SK-N-SH (cell line): ENCODE results near the gene INO80C. TPM values are rescaled to one million over a fixed set of nuclear protein-coding genes. Genes with fewer than 3 reads are reported as not detected.

Source experiments
- CTCF ChIA-PET: fragments of 300-600, 350-600 bp; formaldehyde crosslinking; extraction: SDS; loops from one replicate; lab custom pipeline; 2021; lab: Yijun Ruan, JAX
- POLR2A ChIA-PET: fragments of 350-600 bp; sonication (Branson Sonifier 250); formaldehyde crosslinking; extraction: SDS; loops from one replicate; lab custom pipeline; 2020; ENCODE audit warnings: antibody characterized with exemption, inconsistent platforms; lab: Yijun Ruan, JAX
- DNase-seq: peaks from one replicate; pipeline ENCODE4 v3.0.0; 2012
- H2AFZ ChIP-seq: fragments of 200-600 bp; sonication (generic); 2 replicates; pipeline ENCODE4 v1.8.1; 2016; ENCODE audit warnings: antibody characterized with exemption, mild to moderate bottlenecking, low read depth
- H3F3A ChIP-seq: fragments of 200-600 bp; sonication (generic); replicated peaks from 2 replicates; pipeline ENCODE3; 2016; ENCODE audit warnings: antibody characterized with exemption, mild to moderate bottlenecking; ENCODE audit not compliant: insufficient read depth
- H3K27ac ChIP-seq, 2 experiments: fragments of 200-500 bp in 1 of 2; fragments of 200-600 bp in 1 of 2; sonication (Bioruptor generic) in 1 of 2; sonication (generic), shearing (Covaris generic) in 1 of 2; 2 replicates each; pipeline versions ENCODE4 v1.5.1 to v1.6.1; 2014 to 2016; ENCODE audit warnings: low read depth in 2 of 2, inconsistent platforms in 1 of 2, low read length in 1 of 2, mild to moderate bottlenecking in 1 of 2, mixed read lengths in 1 of 2
- H3K27me3 ChIP-seq: fragments of 200-600 bp; sonication (generic), shearing (Covaris generic); 2 replicates; pipeline ENCODE4 v1.6.1; 2016; ENCODE audit warnings: mixed run types; ENCODE audit not compliant: insufficient read depth
- H3K36me3 ChIP-seq, 2 experiments: fragments of 200-500 bp in 1 of 2; fragments of 200-600 bp in 1 of 2; sonication (Bioruptor generic) in 1 of 2; sonication (generic) in 1 of 2; replicated peaks in 1 of 2; 2 replicates each; pipeline versions ENCODE3 to v1.5.1; 2014 to 2016; ENCODE audit warnings: low read length in 1 of 2, mild to moderate bottlenecking in 1 of 2; ENCODE audit not compliant: insufficient read depth in 2 of 2, control insufficient read depth in 1 of 2
- H3K4me1 ChIP-seq, 2 experiments: fragments of 200-500 bp in 1 of 2; fragments of 200-600 bp in 1 of 2; sonication (Bioruptor generic) in 1 of 2; sonication (generic), shearing (Covaris generic) in 1 of 2; 2 replicates each; pipeline versions ENCODE4 v1.5.1 to v1.6.1; 2014 to 2016; ENCODE audit warnings: low read depth in 1 of 2, low read length in 1 of 2, mixed run types in 1 of 2; ENCODE audit not compliant: insufficient read depth in 2 of 2, control insufficient read depth in 1 of 2
- H3K4me2 ChIP-seq: fragments of 200-600 bp; sonication (generic), shearing (Covaris generic); 2 replicates; pipeline ENCODE4 v1.6.1; 2017; ENCODE audit warnings: mixed run types
- H3K4me3 ChIP-seq, 2 experiments: fragments of 200-500 bp in 1 of 2; fragments of 200-600 bp in 1 of 2; sonication (Bioruptor generic) in 1 of 2; sonication (generic), shearing (Covaris generic) in 1 of 2; 2 replicates each; pipeline versions ENCODE4 v1.5.1 to v1.8.1; 2014 to 2016; ENCODE audit warnings: low read depth in 2 of 2, inconsistent platforms in 1 of 2, low read length in 1 of 2, mild to moderate bottlenecking in 1 of 2, mixed read lengths in 1 of 2, moderate library complexity in 1 of 2
- H3K79me2 ChIP-seq: fragments of 200-600 bp; sonication (generic); 2 replicates; pipeline ENCODE4 v1.8.1; 2017; ENCODE audit warnings: mild to moderate bottlenecking; ENCODE audit not compliant: insufficient read depth
- H3K9ac ChIP-seq: fragments of 200-600 bp; sonication (generic); 2 replicates; pipeline ENCODE4 v1.6.1; 2017; ENCODE audit warnings: mixed run types
- H3K9me2 ChIP-seq: fragments of 200-600 bp; sonication (generic); 2 replicates; pipeline ENCODE4 v1.6.1; 2017; ENCODE audit warnings: mixed run types
- H3K9me3 ChIP-seq: fragments of 200-600 bp; sonication (generic); 2 replicates; pipeline ENCODE4 v1.6.1; 2017; ENCODE audit warnings: mixed run types, mild to moderate bottlenecking, moderate library complexity
- H4K20me1 ChIP-seq: fragments of 200-600 bp; sonication (generic); 2 replicates; pipeline ENCODE4 v1.6.1; 2017; ENCODE audit warnings: mild to moderate bottlenecking, mixed run types; ENCODE audit not compliant: insufficient read depth
- CHD2 ChIP-seq: fragments of 150-350 bp; IDR thresholded peaks from 2 replicates; pipeline ENCODE4 v1.6.1; 2018; ENCODE audit warnings: low read length; ENCODE audit not compliant: partially characterized antibody
- ELF1 ChIP-seq: IDR thresholded peaks from 2 replicates; pipeline ENCODE4 v1.4.0; 2012
- EP300 ChIP-seq, 2 experiments: IDR thresholded peaks; 2 replicates each; pipeline versions ENCODE4 v1.4.0 to v1.6.1; 2012; ENCODE audit warnings: borderline replicate concordance in 1 of 2, low read depth in 1 of 2, low read length in 1 of 2
- FOSL2 ChIP-seq: IDR thresholded peaks from 2 replicates; pipeline ENCODE4 v1.4.0; 2012; ENCODE audit warnings: low read depth, mild to moderate bottlenecking, moderate library complexity, borderline replicate concordance
- FOXM1 ChIP-seq: IDR thresholded peaks from 2 replicates; pipeline ENCODE4 v1.4.0; 2012; ENCODE audit warnings: low read depth, mild to moderate bottlenecking
- GABPA ChIP-seq: IDR thresholded peaks from 2 replicates; pipeline ENCODE4 v1.4.0; 2012; ENCODE audit warnings: low read depth, mild to moderate bottlenecking
- MEF2A ChIP-seq: IDR thresholded peaks from 2 replicates; pipeline ENCODE4 v1.4.0; 2012; ENCODE audit warnings: low read depth, borderline replicate concordance
- PBX3 ChIP-seq: IDR thresholded peaks from 2 replicates; pipeline ENCODE4; 2012
- RAD21 ChIP-seq: IDR thresholded peaks from 2 replicates; pipeline ENCODE4 v1.6.1; 2012; ENCODE audit warnings: mild to moderate bottlenecking, low read length
- SIN3A ChIP-seq: IDR thresholded peaks from 2 replicates; pipeline ENCODE4 v1.6.1; 2012; ENCODE audit warnings: low read depth, mild to moderate bottlenecking, low read length, moderate library complexity, borderline replicate concordance
- TCF12 ChIP-seq: IDR thresholded peaks from 2 replicates; pipeline ENCODE4 v1.4.0; 2012
- TEAD4 ChIP-seq: IDR thresholded peaks from 2 replicates; pipeline ENCODE4 v1.4.0; 2012; ENCODE audit warnings: mild to moderate bottlenecking, borderline replicate concordance; ENCODE audit not compliant: insufficient read depth
- YY1 ChIP-seq: IDR thresholded peaks from 2 replicates; pipeline ENCODE4 v1.4.0; 2012; ENCODE audit warnings: low read depth, mild to moderate bottlenecking
- WGBS: methylation state at CpG from one replicate; pipeline ENCODE4 v1.1.6; 2017; ENCODE audit warnings: low lambda C conversion rate; 5-methylcytosine and 5-hydroxymethylcytosine counted together
- polyA plus RNA-seq, 3 experiments: library from polyadenylated mRNA; depleted of rRNA; stranded (reverse); fragments of >200 nt; gene quantifications; 2 replicates each; pipeline ENCODE4 v1.2.3, GENCODE V29; 2012
- small RNA-seq, 7 experiments: library from RNA; depleted of rRNA; stranded (forward); fragments of <200 nt; gene quantifications; one replicate each; pipeline ENCODE3, GENCODE V24; 2012

Gene INO80C
- polyA plus RNA-seq, 1 of the 3 experiments (the other 2 are of a cell fraction), result 17.0 TPM

- Histone ChIP-seq H3K27ac (no peak overlapping the region), H2AFZ (no peak overlapping the region), H3K9me2 (no peaks in the 10 kb centered on the region)
- TF ChIP-seq GABPA, result no peak
- no peak for TF ChIP-seq PBX3
- TF ChIP-seq RAD21, result no peak
- no peak for TF ChIP-seq FOSL2
- TF ChIP-seq, all 33 proteins: peak for 0
- POLR2A ChIA-PET, result no interaction called here
- Histone ChIP-seq H3K27me3 (no peaks in the 10 kb centered on the region), H4K20me1 (no peaks in the 10 kb centered on the region), H3K4me1 (no peaks in the 10 kb centered on the region), H3K9me3 (no peaks in the 10 kb centered on the region), H3K9ac (no peak overlapping the region), H3K36me3 (no peaks in the 10 kb centered on the region), H3K4me2 (no peak overlapping the region), H3K79me2 (no peaks in the 10 kb centered on the region), H3K4me3 (no peak overlapping the region), H3F3A (no peaks in the 10 kb centered on the region)
- 66% methylated on average over 3 of the region's 3 CpGs for WGBS
- DNase-seq, result no peak
- CTCF ChIA-PET, result no interaction called here
Observed at GRCh38 chr18:35424356-35424755, 73.4 kb downstream of the INO80C start.

- TF ChIP-seq SIN3A (no peak), TEAD4 (no peak)
- H3K79me2 ChIP-seq, result no peaks in the 10 kb centered on the region
- H3K27ac ChIP-seq, result no peak overlapping the region
- ChIA-PET CTCF (interaction anchor here (0.8 to 1.9 kb wide), 2 partner anchors 15 to 36 kb away, joined by 3 to 10 read pairs; no protein-coding TSS in a partner anchor), POLR2A (no interaction called here)
- DNase-seq, result no peak
- no peaks in the 10 kb centered on the region for H4K20me1 ChIP-seq
- no peaks in the 10 kb centered on the region for H3K27me3 ChIP-seq
- H3K9me3 ChIP-seq, result no peaks in the 10 kb centered on the region
- H3K9ac ChIP-seq, result no peak overlapping the region
- H3K4me1 ChIP-seq, result no peaks in the 10 kb centered on the region
- no peaks in the 10 kb centered on the region for H3F3A ChIP-seq
- no peak overlapping the region for H3K4me2 ChIP-seq
- no peaks in the 10 kb centered on the region for H3K36me3 ChIP-seq
- H3K4me3 ChIP-seq, result no peak overlapping the region
- WGBS, result 41% methylated on average over 2 of the region's 3 CpGs
- H2AFZ ChIP-seq, result no peak overlapping the region
- no peaks in the 10 kb centered on the region for H3K9me2 ChIP-seq
Observed at GRCh38 chr18:35422237-35422636, 75.5 kb downstream of the INO80C start.

GRCh38 chr18:35418610-35419009 lies 79.2 kb downstream of the INO80C start:
- ChIA-PET POLR2A (no interaction called here), CTCF (interaction anchor here (1.4 kb wide), 1 partner anchor 10 kb away, joined by 4 read pairs; no protein-coding TSS in a partner anchor)
- no peak overlapping the region for H2AFZ ChIP-seq
- H3K27me3 ChIP-seq, result no peaks in the 10 kb centered on the region
- H3K4me1 ChIP-seq, result no peaks in the 10 kb centered on the region
- no peaks in the 10 kb centered on the region for H4K20me1 ChIP-seq
- H3K9ac ChIP-seq, result no peak overlapping the region
- H3K27ac ChIP-seq, result no peak overlapping the region
- no peak overlapping the region for H3K4me3 ChIP-seq
- no peaks in the 10 kb centered on the region for H3K79me2 ChIP-seq
- H3K36me3 ChIP-seq, result no peaks in the 10 kb centered on the region
- H3K9me3 ChIP-seq, result no peaks in the 10 kb centered on the region
- no peaks in the 10 kb centered on the region for H3K9me2 ChIP-seq
- H3F3A ChIP-seq, result no peaks in the 10 kb centered on the region
- WGBS, result 28% methylated on average over 4 of the region's 4 CpGs
- no peak overlapping the region for H3K4me2 ChIP-seq
- no peak for DNase-seq
- TF ChIP-seq EP300 (IDR thresholded peaks at IDR 0.05; ENCODE audit: borderline replicate concordance in 1 of 2, low read depth in 1 of 2, low read length in 1 of 2) (no peak), GABPA (no peak), YY1 (no peak), FOXM1 (no peak), CHD2 (no peak), TCF12 (no peak), ELF1 (no peak), TEAD4 (no peak), MEF2A (no peak)

Small RNAs within 50 kb of the gene (small RNA-seq; reads per million reads assigned to genes)
- gene AC007998.5, result 0 reads per million in 7 experiments

Other genes starting within 250 kb of the INO80C start
- gene ZSCAN30, start 207.7 kb downstream of the INO80C start, polyA plus RNA-seq (2012; rRNA removed), result 5.9 and 7.0 TPM in 2 replicates
- 6.9 and 10.0 TPM in 2 replicates for gene ZNF24, start 153.5 kb downstream of the INO80C start, polyA plus RNA-seq (2012; rRNA removed)
- 0.41 and 0.76 TPM in 2 replicates for gene ZNF396, start 120.6 kb downstream of the INO80C start, polyA plus RNA-seq (2012; rRNA removed)
- 15.7 and 23.8 TPM in 2 replicates for gene GALNT1, start 83.8 kb upstream of the INO80C start, polyA plus RNA-seq (2012; rRNA removed)